Right forelimb (tissue), 1 donor: ENCODE data around the gene TBXA2R.

Experiments
- DNase-seq: peaks from one replicate; pipeline ENCODE4 v3.0.0-alpha.2; 2018

Gene TBXA2R

DNA sequence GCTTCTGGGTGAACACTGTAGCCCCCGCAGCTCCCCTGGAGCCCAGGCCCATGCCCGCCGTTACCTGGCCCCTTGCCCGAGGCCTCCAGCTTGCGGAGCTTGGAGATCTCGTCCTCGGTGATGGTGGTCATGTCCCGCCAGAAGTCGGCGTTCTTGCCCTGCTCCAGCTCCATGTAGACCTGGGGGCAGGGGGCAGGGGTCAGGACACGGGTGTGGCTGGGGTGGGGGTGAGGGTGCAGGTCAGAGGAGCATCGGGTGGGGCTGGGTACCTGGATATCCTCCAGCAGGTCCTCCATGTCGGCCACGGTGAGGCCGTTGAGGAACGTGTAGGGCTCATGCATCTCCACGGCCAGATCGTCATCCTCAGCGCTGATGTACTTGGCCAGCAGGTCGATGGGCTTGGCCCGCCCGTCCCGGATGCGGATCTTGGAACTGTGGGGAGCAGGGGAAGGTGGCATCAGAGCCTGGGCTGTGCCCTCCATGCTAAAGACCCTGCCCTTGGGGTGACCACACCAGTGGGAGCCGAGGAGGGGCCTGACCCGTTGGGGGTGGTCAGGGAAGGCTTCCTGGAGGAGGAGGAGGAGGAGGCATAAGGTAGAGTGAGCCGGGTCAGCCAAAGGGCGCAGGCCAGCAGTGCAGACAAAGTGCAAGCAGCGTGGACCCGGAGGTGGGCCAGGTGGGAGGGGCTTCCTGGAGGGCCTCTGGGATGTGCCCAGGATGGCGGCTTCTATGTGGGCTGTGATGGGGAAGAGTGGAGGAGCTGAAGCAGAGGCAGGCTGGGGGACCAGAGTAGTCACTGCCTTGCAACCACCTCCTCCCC, 12.3 kb upstream of the TBXA2R start:
- DNase-seq, result no peak

DNA sequence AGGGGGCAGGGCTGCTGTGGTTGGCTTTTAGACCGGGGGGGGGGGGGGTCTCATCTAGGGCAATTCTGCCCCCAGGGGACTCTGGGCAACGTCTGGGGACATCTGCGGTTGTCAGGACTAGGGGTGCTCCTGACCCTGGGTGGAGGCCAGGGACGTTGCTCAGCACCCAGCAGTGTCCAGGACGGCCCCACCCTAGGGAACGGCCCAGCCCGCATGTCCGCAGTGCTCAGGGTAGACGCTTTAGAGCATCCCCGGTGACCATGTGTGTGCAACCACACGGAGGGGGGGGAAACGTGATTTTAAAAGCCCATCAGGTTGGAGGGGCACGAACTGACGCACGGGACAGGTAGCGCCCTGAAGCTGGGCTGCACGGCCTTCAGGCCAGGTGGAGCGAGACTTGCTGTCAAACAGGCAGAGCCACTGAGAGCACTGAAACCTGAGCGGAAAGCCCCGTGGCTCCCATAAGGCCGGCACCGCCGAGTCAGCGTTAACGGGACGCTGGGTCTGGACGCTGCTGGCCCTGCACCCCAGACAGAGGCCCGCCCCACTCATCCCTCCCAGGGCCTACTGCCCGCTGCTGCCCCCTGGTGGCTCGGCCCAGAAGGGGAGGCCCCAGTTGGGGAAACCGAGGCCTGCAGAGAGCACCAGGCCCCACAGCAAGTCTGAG, 11.6 kb upstream of the TBXA2R start:
- DNase-seq, result peak; percentile 78

- no peak for DNase-seq
These were observed 10.8 kb upstream of the TBXA2R start for GRCh38 chr19:3617463-3617862.

DNA sequence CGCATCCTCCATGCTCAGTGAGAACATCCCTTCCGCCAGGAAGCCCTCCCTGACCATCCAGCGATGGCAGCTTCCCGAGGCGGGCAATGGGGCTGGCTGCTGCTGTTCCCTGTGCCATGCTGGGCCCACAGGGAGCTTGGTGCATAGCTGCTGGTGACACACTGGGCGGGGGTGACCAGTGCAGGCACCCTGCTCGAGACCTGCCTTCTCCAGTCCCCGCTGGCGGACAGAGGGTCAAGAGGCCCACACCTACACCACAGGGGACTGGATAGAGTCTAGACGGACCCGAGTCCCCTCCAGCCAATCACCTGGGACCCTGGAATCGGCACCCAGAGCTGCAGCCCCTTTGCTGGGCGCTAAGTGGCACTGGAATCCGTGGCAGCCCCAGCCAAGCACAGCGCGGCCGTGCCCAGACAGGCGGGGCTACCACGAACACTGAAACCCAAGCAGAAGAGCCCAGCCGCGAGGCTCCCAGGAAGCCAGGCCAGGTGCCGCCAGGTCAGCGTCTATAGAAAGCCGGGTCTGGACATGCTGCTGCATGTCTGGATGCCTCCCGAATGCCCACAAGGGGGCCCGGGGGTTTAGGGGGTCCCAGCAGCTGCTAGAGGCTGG, 9.0 kb upstream of the TBXA2R start:
- no peak for DNase-seq

GRCh38 chr19:3614858-3615505, 8.3 kb upstream of the TBXA2R start:
- DNase-seq, result no peak

- no peak for DNase-seq
These were observed 7.4 kb upstream of the TBXA2R start for GRCh38 chr19:3613818-3614661.

GRCh38 chr19:3612901-3613741, 6.4 kb upstream of the TBXA2R start:
- no peak for DNase-seq

DNA sequence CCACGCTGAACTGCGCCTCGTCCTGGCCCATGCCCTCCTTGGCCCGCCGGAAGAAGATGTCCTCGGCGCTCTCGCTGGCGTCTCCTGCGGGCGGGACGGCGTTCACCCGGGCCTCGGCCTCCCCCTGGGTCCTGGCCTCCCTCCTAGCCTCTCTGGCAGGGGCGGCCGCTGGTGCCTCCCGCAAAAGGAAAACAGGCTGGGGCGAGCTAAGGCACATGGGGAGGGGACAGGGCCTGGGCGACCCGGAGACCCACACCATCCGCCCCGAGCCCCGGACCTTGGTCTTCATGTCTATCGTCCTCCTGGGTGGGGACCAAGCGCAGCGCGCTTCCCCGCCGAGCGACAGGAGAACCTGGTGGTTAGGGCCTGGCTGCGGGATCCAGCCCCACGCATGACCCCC, 5.7 kb upstream of the TBXA2R start:
- DNase-seq, result no peak

- no peak for DNase-seq
These were observed 5.2 kb upstream of the TBXA2R start for GRCh38 chr19:3611841-3612240.

DNA sequence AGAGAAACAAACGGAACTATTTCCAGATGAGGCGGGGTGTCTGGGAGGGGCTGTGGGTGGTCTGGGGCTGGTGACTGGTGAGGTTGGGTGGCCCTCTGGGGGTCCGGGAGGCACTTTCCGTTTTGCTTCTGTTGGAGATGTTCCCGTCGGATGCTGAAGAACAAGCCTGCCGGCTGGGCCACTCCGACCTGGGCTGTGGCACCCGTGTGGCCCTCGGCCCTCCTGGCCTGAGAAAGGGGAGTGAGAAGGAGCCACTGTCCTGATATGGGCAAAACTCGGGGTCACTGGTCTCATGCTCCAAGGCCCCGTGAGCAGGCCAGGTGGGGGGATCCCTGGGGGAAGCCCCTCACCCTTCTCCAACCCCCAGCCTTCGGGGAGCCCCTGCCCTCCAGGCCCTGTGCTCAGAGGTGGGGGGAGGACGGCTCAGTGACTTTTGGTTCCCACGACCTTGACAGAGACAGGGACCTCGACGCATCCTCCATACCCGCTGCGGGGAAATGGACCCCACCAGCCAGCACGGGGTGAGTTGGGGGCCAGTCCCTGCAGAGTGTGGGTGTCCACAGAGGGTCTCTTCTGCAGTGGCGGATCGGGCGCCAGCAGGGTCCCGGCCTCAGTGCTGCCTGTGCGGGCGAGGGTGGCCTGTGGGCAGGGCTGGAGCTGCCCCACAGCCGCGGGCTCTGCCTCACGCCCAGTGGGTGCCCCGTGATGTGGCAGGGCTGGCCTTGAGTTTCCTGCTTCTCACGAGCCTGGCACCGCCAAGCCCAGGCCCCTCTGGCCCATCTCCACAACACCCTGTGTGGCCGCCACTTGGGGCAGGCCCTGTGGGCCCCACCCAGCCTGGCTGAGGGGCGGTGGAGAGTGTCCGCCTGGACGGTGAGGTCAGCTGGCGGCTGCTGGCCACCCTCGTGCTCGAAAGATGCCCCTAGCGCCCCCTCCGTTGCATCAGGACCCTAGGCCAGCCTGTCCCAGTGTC, 4.4 kb upstream of the TBXA2R start:
- DNase-seq, result no peak

- peak; percentile 29 for DNase-seq
These were observed 3.4 kb upstream of the TBXA2R start for GRCh38 chr19:3609779-3610719.

DNA sequence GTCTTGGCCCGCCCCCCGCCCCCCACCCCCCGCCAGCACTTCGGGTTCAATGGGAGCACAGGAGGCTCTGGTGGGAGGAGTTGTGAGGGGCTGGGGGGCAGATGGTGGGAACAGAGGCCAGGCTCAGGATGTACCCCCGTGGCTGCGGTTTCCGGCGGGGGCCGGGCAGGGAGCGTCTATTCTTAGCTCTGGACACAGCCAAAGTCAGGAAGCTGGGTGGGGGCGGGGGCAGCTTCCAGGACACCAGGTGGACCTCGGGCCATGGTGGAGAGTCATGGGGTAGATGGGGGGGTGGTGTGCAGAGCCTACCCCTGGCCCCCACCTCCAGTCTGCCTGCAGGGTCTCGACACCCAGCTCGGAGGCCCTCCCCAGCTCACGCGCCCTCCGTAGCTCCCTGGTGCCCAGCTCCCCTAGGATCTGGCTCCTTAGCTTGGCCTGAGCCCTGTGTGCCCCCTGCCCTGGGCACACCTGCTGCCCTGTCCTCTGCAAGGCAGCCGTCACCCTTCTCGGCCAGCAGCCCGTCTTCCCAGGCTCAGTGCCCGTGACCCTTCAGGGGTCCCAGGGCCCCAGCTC, 2.2 kb upstream of the TBXA2R start:
- peak; percentile 53 for DNase-seq

DNA sequence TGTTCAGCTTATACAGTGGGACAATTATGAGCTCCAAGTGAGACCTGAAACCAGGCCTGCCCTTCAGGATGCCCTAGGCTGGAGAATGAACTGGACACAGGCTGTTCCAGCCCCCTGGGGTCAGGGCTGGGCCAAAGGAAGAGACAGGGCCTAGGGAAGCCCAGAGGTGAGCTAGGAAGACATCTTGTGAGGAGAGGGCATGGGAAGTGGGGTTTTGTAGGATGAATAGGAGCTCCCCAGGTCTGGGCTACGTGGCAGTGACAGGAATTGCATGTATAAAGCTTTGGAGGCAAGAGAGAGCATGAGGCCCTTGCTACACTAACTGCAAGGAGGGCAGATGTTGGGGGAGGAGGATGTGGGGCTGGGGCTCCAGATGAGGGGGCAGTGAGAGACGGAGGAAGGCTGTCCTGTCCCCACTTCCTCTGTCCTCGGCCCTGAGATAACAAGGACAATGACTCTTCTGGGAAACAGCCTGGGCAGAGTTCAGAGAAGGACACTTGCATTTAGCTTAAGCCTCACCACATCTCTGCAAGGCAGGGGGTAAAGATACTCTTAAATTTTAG, 1.5 kb upstream of the TBXA2R start:
- DNase-seq, result no peak

DNA sequence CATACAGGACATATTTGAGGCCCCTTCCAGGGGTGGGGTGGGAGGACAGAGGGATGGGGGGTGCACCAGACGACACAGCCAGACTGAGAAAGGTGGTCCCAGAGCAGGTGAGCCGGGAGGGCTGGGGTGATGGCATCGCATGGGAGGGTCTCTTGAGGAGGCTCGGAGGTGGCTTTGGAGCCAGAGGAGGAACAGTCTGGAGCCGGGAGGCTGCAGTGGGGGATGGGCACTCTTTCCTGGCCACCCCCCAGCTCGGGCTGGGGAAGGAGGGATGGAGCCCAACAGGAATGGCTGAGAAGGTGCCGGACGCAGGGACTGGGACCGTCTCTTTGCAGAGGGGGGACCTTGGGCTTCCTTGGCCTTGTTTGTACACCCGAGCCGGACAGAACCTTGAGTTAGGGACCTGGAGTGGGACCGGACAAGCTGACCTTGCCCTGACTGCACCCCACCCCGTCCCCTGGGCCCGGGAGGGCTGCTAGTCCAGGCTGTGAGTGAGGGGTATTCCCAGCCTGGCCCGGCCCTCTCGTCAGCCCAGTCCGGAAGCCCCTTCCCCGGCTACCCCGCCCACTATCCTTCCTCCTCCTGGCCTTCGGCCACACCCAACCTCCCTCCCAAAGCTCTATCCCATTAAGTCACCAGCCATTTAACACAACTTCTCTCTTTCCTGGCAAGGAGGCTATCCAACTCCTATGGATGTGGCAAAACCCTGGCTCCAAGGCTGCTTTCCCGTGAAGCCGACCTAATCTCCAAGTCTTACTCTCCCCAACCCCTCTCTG, 816 bp upstream of the TBXA2R start:
- DNase-seq, result peak; percentile 62

- DNase-seq, result peak; percentile 43
These were observed 443 bp downstream of the TBXA2R start for GRCh38 chr19:3606174-3606689.

DNA sequence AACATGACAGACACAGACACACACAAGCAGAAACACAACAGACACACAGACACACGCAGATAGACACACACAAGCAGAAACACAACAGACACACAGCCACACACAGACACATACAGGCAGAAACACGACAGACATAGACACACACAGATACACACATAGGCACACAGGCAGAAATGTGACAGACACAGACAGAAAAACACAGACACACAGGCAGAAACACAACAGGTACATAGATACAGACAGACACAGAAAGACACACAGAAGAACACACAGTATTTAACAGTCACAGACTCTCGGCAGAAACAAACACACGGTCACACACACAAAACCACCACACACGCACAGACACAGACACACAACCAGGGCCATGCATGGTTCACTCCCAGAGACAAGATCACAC, 905 bp downstream of the TBXA2R start:
- no peak for DNase-seq

GRCh38 chr19:3605361-3605760, 1.3 kb downstream of the TBXA2R start:
- no peak for DNase-seq
